Nephron (organoid): ENCODE data around the gene CAND1.

Source experiments
- H3K27ac Mint-ChIP-seq, 3 experiments: 2 replicates each; pipeline ENCODE4 v1.8.0; 2020; ENCODE audit warnings: mixed read lengths in 3 of 3, mild to moderate bottlenecking in 2 of 3, moderate library complexity in 1 of 3
- H3K27me3 Mint-ChIP-seq: 2 replicates; pipeline ENCODE4 v1.8.0; 2021; ENCODE audit warnings: low read depth, mild to moderate bottlenecking, moderate library complexity, mixed read lengths
- H3K36me3 Mint-ChIP-seq: 2 replicates; pipeline ENCODE4 v1.8.0; 2020; ENCODE audit warnings: low read depth, mixed read lengths
- H3K4me1 Mint-ChIP-seq: 2 replicates; pipeline ENCODE4 v1.8.0; 2020; ENCODE audit warnings: mixed read lengths
- H3K4me3 Mint-ChIP-seq, 3 experiments: 2 replicates each; pipeline ENCODE4 v1.8.0; 2020; ENCODE audit warnings: mild to moderate bottlenecking in 3 of 3, mixed read lengths in 3 of 3, moderate library complexity in 2 of 3
- H3K9me3 Mint-ChIP-seq: 2 replicates; pipeline ENCODE4 v1.8.0; 2020; ENCODE audit warnings: mixed read lengths
- CTCF ChIP-seq, 3 experiments: fragments of 200-600 bp; sonication (generic); IDR thresholded peaks; one replicate each; pipeline ENCODE4 v1.5.0; 2021; ENCODE audit warnings: antibody characterized with exemption in 3 of 3; ENCODE audit not compliant: unreplicated experiment in 3 of 3

The CAND1 gene

GRCh38 chr12:67263471-67263870 lies 5.7 kb upstream of the CAND1 start:
- Mint-ChIP-seq H3K4me1 (peaks cover 28% of the 10 kb centered on the region), H3K9me3 (peaks cover 2% of the 10 kb centered on the region), H3K36me3 (no peaks in the 10 kb centered on the region), H3K27ac (peak overlapping the region; percentile 47 to 92 (median 61)), H3K4me3 (no peak overlapping the region), H3K27me3 (no peaks in the 10 kb centered on the region)
- no peak for TF ChIP-seq CTCF (IDR thresholded peaks at IDR 0.05; ENCODE audit: unreplicated experiment in 3 of 3)

- Mint-ChIP-seq H3K4me1 (peaks cover 38% of the 10 kb centered on the region), H3K4me3 (peak overlapping the region; percentile 93 to 99 (median 96)), H3K9me3 (peaks cover 2% of the 10 kb centered on the region), H3K27me3 (no peaks in the 10 kb centered on the region), H3K36me3 (peaks cover 8% of the 10 kb centered on the region), H3K27ac (peak overlapping the region; percentile 99 to 100 (median 100))
- no peak for TF ChIP-seq CTCF (IDR thresholded peaks at IDR 0.05; ENCODE audit: unreplicated experiment in 3 of 3)
Measured at GRCh38 chr12:67268335-67268895, 743 bp upstream of the CAND1 start.

- H3K4me1 Mint-ChIP-seq: peaks cover 42% of the 10 kb centered on the region
- peaks cover 15% of the 10 kb centered on the region for H3K36me3 Mint-ChIP-seq
- peak in 1 of 3 experiments; percentile 9 for TF ChIP-seq CTCF (IDR thresholded peaks at IDR 0.05; ENCODE audit: unreplicated experiment in 3 of 3)
Measured at GRCh38 chr12:67269633-67270573, 745 bp downstream of the CAND1 start.

GRCh38 chr12:67270622-67271021 lies 1.5 kb downstream of the CAND1 start:
- Mint-ChIP-seq H3K4me1 (peaks cover 49% of the 10 kb centered on the region), H3K27me3 (no peaks in the 10 kb centered on the region), H3K36me3 (peaks cover 18% of the 10 kb centered on the region), H3K27ac (peak overlapping the region; percentile 99 to 100 (median 99)), H3K9me3 (peaks cover 2% of the 10 kb centered on the region), H3K4me3 (peak overlapping the region; percentile 93 to 99 (median 96))
- TF ChIP-seq CTCF (IDR thresholded peaks at IDR 0.05; ENCODE audit: unreplicated experiment in 3 of 3): no peak

More at GRCh38 chr12:67269633-67270573, 745 bp downstream of the CAND1 start:
- Mint-ChIP-seq H3K9me3 (peaks cover 2% of the 10 kb centered on the region), H3K27ac (peak overlapping the region; percentile 99 to 100 (median 99)), H3K4me3 (peak overlapping the region; percentile 93 to 99 (median 96)), H3K27me3 (no peaks in the 10 kb centered on the region)

GRCh38 chr12:67271976-67272375 lies 2.8 kb downstream of the CAND1 start:
- H3K4me1 Mint-ChIP-seq: peaks cover 58% of the 10 kb centered on the region
- no peaks in the 10 kb centered on the region for H3K9me3 Mint-ChIP-seq
- H3K27me3 Mint-ChIP-seq: no peaks in the 10 kb centered on the region

More at GRCh38 chr12:67271976-67272375, 2.8 kb downstream of the CAND1 start:
- H3K36me3 Mint-ChIP-seq: peaks cover 29% of the 10 kb centered on the region
- peak overlapping the region; percentile 50 to 72 (median 61) for H3K4me3 Mint-ChIP-seq
- peak overlapping the region; percentile 51 to 75 (median 62) for H3K27ac Mint-ChIP-seq
- no peak for TF ChIP-seq CTCF (IDR thresholded peaks at IDR 0.05; ENCODE audit: unreplicated experiment in 3 of 3)
